Activated CD4-positive, alpha-beta memory T cell treated with anti-CD3 and anti-CD28 coated beads, Interleukin-2, amount 10 ng/mL, durations not matched to agents 7 days and 5 days (primary cell): ENCODE measurements around the gene TRMT10C. TPM values are rescaled to one million over a fixed set of nuclear protein-coding genes. Genes with fewer than 3 reads are reported as not detected.
"Not testable (repeated sequence)": the region's sequence is repeated elsewhere in the genome, so short reads cannot be mapped to it uniquely, and the experiment has no call there.

Experiments used
- CTCF ChIA-PET: fragments of 350-600 bp; sonication (Branson Sonifier 250); formaldehyde crosslinking; loops from one replicate; lab custom pipeline; 2021; ENCODE audit warnings: antibody characterized with exemption, inconsistent platforms; lab: Charles Lee
- POLR2A ChIA-PET: fragments of 350-600 bp; sonication (Branson Sonifier 250); formaldehyde crosslinking; loops from one replicate; lab custom pipeline; 2021; ENCODE audit warnings: antibody characterized with exemption; lab: Charles Lee
- DNase-seq: peaks from one replicate; pipeline ENCODE4 v3.0.0-alpha.2; 2020
- H3K27ac Mint-ChIP-seq: one replicate; pipeline ENCODE4 v1.8.0; 2021; ENCODE audit warnings: mild to moderate bottlenecking, mixed read lengths
- H3K27me3 Mint-ChIP-seq: one replicate; pipeline ENCODE4 v1.8.0; 2021; ENCODE audit warnings: mixed read lengths
- H3K36me3 Mint-ChIP-seq: one replicate; pipeline ENCODE4 v1.8.0; 2021; ENCODE audit warnings: low read depth, mixed read lengths
- H3K4me1 Mint-ChIP-seq: one replicate; pipeline ENCODE4 v1.8.0; 2021; ENCODE audit warnings: mixed read lengths
- H3K4me3 Mint-ChIP-seq: one replicate; pipeline ENCODE4 v1.8.0; 2021; ENCODE audit warnings: mild to moderate bottlenecking, mixed read lengths
- H3K9me3 Mint-ChIP-seq: one replicate; pipeline ENCODE4 v1.8.0; 2021; ENCODE audit warnings: mixed read lengths
- total RNA-seq, 2 experiments: library from RNA; stranded (reverse); gene quantifications; one replicate each; pipeline ENCODE4 v1.2.3, GENCODE V29; 2021

The TRMT10C gene
- total RNA-seq, 2 experiments from 2014 or later = 21.4 to 22.7 TPM

GRCh38 chr3:101530686-101531047, 31.0 kb upstream of the TRMT10C start:
- H3K27me3 Mint-ChIP-seq = no peaks in the 10 kb centered on the region

GRCh38 chr3:101531473-101532086, 30.1 kb upstream of the TRMT10C start:
- Mint-ChIP-seq H3K9me3 (peaks cover 11% of the 10 kb centered on the region), H3K27me3 (peaks cover 2% of the 10 kb centered on the region), H3K4me3 (no peak overlapping the region), H3K27ac (peak overlapping the region; percentile 30), H3K36me3 (peaks cover 8% of the 10 kb centered on the region), H3K4me1 (peaks cover 30% of the 10 kb centered on the region)
- ChIA-PET POLR2A (interaction anchor here (2.2 kb wide), 1 partner anchor 30 kb away, joined by 6 read pairs; the partner anchor contains the start of gene TRMT10C), CTCF (no interaction called here)
- no peak for DNase-seq

More at GRCh38 chr3:101530686-101531047, 31.0 kb upstream of the TRMT10C start:
- Mint-ChIP-seq H3K4me1 (peaks cover 30% of the 10 kb centered on the region), H3K4me3 (no peak overlapping the region), H3K27ac (peak overlapping the region; percentile 41), H3K9me3 (peaks cover 11% of the 10 kb centered on the region), H3K36me3 (peaks cover 8% of the 10 kb centered on the region)
- CTCF ChIA-PET = no interaction called here
- POLR2A ChIA-PET = interaction anchor here (1.2 to 2.2 kb wide), 5 partner anchors 12 to 44 kb away, joined by 3 to 15 read pairs (median 4); partner anchors contain the start of gene TRMT10C
- DNase-seq = no peak

GRCh38 chr3:101532783-101533602, 28.7 kb upstream of the TRMT10C start:
- ChIA-PET CTCF (no interaction called here), POLR2A (interaction anchor here (1.4 kb wide), 1 partner anchor 8 kb away, joined by 3 read pairs; no protein-coding TSS in a partner anchor)
- Mint-ChIP-seq H3K9me3 (peaks cover 11% of the 10 kb centered on the region), H3K4me3 (no peak overlapping the region), H3K4me1 (peaks cover 30% of the 10 kb centered on the region), H3K27me3 (peaks cover 2% of the 10 kb centered on the region), H3K36me3 (peaks cover 8% of the 10 kb centered on the region), H3K27ac (no peak overlapping the region)
- DNase-seq = no peak

- H3K27me3 Mint-ChIP-seq = peaks cover 2% of the 10 kb centered on the region
Measured at GRCh38 chr3:101533603-101533968, 28.1 kb upstream of the TRMT10C start.

GRCh38 chr3:101535221-101535620, 26.4 kb upstream of the TRMT10C start:
- no peak overlapping the region for H3K4me3 Mint-ChIP-seq
- peaks cover 3% of the 10 kb centered on the region for H3K36me3 Mint-ChIP-seq
- no peak for DNase-seq
- no peak overlapping the region for H3K27ac Mint-ChIP-seq
- ChIA-PET POLR2A (interaction anchor here (0.8 kb wide), 1 partner anchor 19 kb away, joined by 3 read pairs; no protein-coding TSS in a partner anchor), CTCF (interaction anchor here (0.7 to 1.5 kb wide), 2 partner anchors 10 to 17 kb away, joined by 3 to 4 read pairs; no protein-coding TSS in a partner anchor)
- peaks cover 23% of the 10 kb centered on the region for H3K4me1 Mint-ChIP-seq
- H3K27me3 Mint-ChIP-seq = peaks cover 6% of the 10 kb centered on the region
- H3K9me3 Mint-ChIP-seq = no peaks in the 10 kb centered on the region

More at GRCh38 chr3:101533603-101533968, 28.1 kb upstream of the TRMT10C start:
- H3K27ac Mint-ChIP-seq = no peak overlapping the region
- H3K36me3 Mint-ChIP-seq = peaks cover 8% of the 10 kb centered on the region
- no peak for DNase-seq
- H3K4me1 Mint-ChIP-seq = peaks cover 30% of the 10 kb centered on the region
- H3K9me3 Mint-ChIP-seq = peaks cover 10% of the 10 kb centered on the region
- ChIA-PET CTCF (no interaction called here), POLR2A (interaction anchor here (1.4 kb wide), 1 partner anchor 9 kb away, joined by 3 read pairs; no protein-coding TSS in a partner anchor)
- H3K4me3 Mint-ChIP-seq = no peak overlapping the region

- H3K36me3 Mint-ChIP-seq = no peaks in the 10 kb centered on the region
- POLR2A ChIA-PET = interaction anchor here (0.8 kb wide), 1 partner anchor 25 kb away, joined by 4 read pairs; the partner anchor contains the start of gene TRMT10C
- CTCF ChIA-PET = no interaction called here
Measured at GRCh38 chr3:101536266-101536665, 25.4 kb upstream of the TRMT10C start.

GRCh38 chr3:101536955-101537354, 24.7 kb upstream of the TRMT10C start:
- CTCF ChIA-PET = not testable (repeated sequence)

More at GRCh38 chr3:101536266-101536665, 25.4 kb upstream of the TRMT10C start:
- Mint-ChIP-seq H3K4me3 (no peak overlapping the region), H3K9me3 (no peaks in the 10 kb centered on the region), H3K27me3 (peaks cover 6% of the 10 kb centered on the region), H3K4me1 (peaks cover 13% of the 10 kb centered on the region), H3K27ac (no peak overlapping the region)
- no peak for DNase-seq

GRCh38 chr3:101542957-101543356, 18.7 kb upstream of the TRMT10C start:
- Mint-ChIP-seq H3K9me3 (no peaks in the 10 kb centered on the region), H3K4me3 (no peak overlapping the region), H3K27ac (peak overlapping the region; percentile 75), H3K4me1 (peaks cover 28% of the 10 kb centered on the region), H3K27me3 (peaks cover 4% of the 10 kb centered on the region), H3K36me3 (no peaks in the 10 kb centered on the region)
- ChIA-PET CTCF (interaction anchor here (0.7 to 1.2 kb wide), 3 partner anchors 18 to 143 kb away, joined by 3 to 4 read pairs (median 3); partner anchors contain the start of gene TRMT10C), POLR2A (interaction anchor here (0.9 to 2.7 kb wide), 8 partner anchors 19 to 42 kb away, joined by 3 to 26 read pairs (median 6); partner anchors contain the start of genes PCNP, SENP7 and TRMT10C)
- no peak for DNase-seq

More at GRCh38 chr3:101536955-101537354, 24.7 kb upstream of the TRMT10C start:
- H3K9me3 Mint-ChIP-seq, DNase-seq, H3K4me3 Mint-ChIP-seq, POLR2A ChIA-PET, H3K27ac Mint-ChIP-seq, H3K36me3 Mint-ChIP-seq, H3K27me3 Mint-ChIP-seq, H3K4me1 Mint-ChIP-seq: not testable (repeated sequence)

GRCh38 chr3:101544161-101544850, 17.4 kb upstream of the TRMT10C start:
- Mint-ChIP-seq H3K36me3 (no peaks in the 10 kb centered on the region), H3K4me1 (peaks cover 32% of the 10 kb centered on the region), H3K27ac (no peak overlapping the region), H3K27me3 (no peaks in the 10 kb centered on the region), H3K4me3 (no peak overlapping the region), H3K9me3 (no peaks in the 10 kb centered on the region)
- ChIA-PET CTCF (interaction anchor here (0.9 to 1.2 kb wide), 2 partner anchors 11 to 25 kb away, joined by 3 read pairs; no protein-coding TSS in a partner anchor), POLR2A (interaction anchor here (1.2 to 2.7 kb wide), 7 partner anchors 15 to 32 kb away, joined by 3 to 26 read pairs (median 7); partner anchors contain the start of genes PCNP, SENP7 and TRMT10C)
- DNase-seq = no peak

GRCh38 chr3:101548527-101549105, 13.1 kb upstream of the TRMT10C start:
- Mint-ChIP-seq H3K4me3 (no peak overlapping the region), H3K27me3 (no peaks in the 10 kb centered on the region), H3K36me3 (no peaks in the 10 kb centered on the region), H3K27ac (no peak overlapping the region), H3K4me1 (peaks cover 15% of the 10 kb centered on the region), H3K9me3 (peaks cover 4% of the 10 kb centered on the region)
- CTCF ChIA-PET = no interaction called here
- POLR2A ChIA-PET = interaction anchor here (1.0 to 1.9 kb wide), 2 partner anchors 13 to 25 kb away, joined by 3 to 8 read pairs; partner anchors contain the start of gene TRMT10C
- no peak for DNase-seq

- H3K9me3 Mint-ChIP-seq = peaks cover 4% of the 10 kb centered on the region
- no peak for DNase-seq
- no peaks in the 10 kb centered on the region for H3K36me3 Mint-ChIP-seq
- POLR2A ChIA-PET = interaction anchor here (1.0 to 1.9 kb wide), 2 partner anchors 12 to 24 kb away, joined by 3 to 8 read pairs; partner anchors contain the start of gene TRMT10C
- H3K27ac Mint-ChIP-seq = no peak overlapping the region
- H3K27me3 Mint-ChIP-seq = no peaks in the 10 kb centered on the region
- H3K4me3 Mint-ChIP-seq = no peak overlapping the region
- CTCF ChIA-PET = no interaction called here
- H3K4me1 Mint-ChIP-seq = peaks cover 8% of the 10 kb centered on the region
Measured at GRCh38 chr3:101549473-101549872, 12.2 kb upstream of the TRMT10C start.
